Right atrium auricular region (tissue), 2 donors: Measurements from ENCODE around the gene PLA2G6. TPM values are rescaled to one million over a fixed set of nuclear protein-coding genes. Genes with fewer than 3 reads are reported as not detected.

ENCODE experiments used
- DNase-seq: peaks from one replicate; pipeline ENCODE4 v3.0.0-alpha.2; 2019; ENCODE audit warnings: low spot score
- H3K27ac ChIP-seq, 2 donors: fragments of 200-600 bp; sonication (generic); 1 replicate in 1 of 2; 2 replicates in 1 of 2; pipeline ENCODE4 v1.5.1; 2016 to 2019
- H3K27me3 ChIP-seq, 2 donors: fragments of 200-600 bp; sonication (generic); one replicate each; pipeline versions ENCODE4 v1.5.1 to v1.6.0; 2017 to 2019
- H3K36me3 ChIP-seq: fragments of 200-600 bp; sonication (generic); one replicate; pipeline ENCODE4 v1.5.1; 2016
- H3K4me1 ChIP-seq, 2 donors: fragments of 200-600 bp; sonication (generic); one replicate each; pipeline versions ENCODE4 v1.5.1 to v1.6.0; 2017 to 2019
- H3K4me3 ChIP-seq, 2 donors: fragments of 200-600 bp; sonication (generic); 1 replicate in 1 of 2; 2 replicates in 1 of 2; pipeline ENCODE4 v1.5.1; 2017 to 2019; ENCODE audit warnings: mild to moderate bottlenecking in 1 of 2, moderate library complexity in 1 of 2
- H3K9me3 ChIP-seq, 2 donors: fragments of 200-600 bp; sonication (generic); one replicate each; pipeline ENCODE4 v1.5.1; 2019
- total RNA-seq, 2 donors: library from RNA; depleted of rRNA; stranded (reverse); fragments of >200 nt; gene quantifications; one replicate each; pipeline ENCODE4 v1.1.0, GENCODE V29; 2016
- TF ChIP-seq, protein P1 (sequence below), 2 donors: fragments of 200-600 bp; sonication (generic); IDR thresholded peaks; one replicate each; pipeline ENCODE4 v1.5.1; 2019; ENCODE audit warnings: antibody characterized with exemption in 2 of 2

Gene PLA2G6
- total RNA-seq, 2 donors from 2014 or later: 9.0 to 15.6 TPM

DNA sequence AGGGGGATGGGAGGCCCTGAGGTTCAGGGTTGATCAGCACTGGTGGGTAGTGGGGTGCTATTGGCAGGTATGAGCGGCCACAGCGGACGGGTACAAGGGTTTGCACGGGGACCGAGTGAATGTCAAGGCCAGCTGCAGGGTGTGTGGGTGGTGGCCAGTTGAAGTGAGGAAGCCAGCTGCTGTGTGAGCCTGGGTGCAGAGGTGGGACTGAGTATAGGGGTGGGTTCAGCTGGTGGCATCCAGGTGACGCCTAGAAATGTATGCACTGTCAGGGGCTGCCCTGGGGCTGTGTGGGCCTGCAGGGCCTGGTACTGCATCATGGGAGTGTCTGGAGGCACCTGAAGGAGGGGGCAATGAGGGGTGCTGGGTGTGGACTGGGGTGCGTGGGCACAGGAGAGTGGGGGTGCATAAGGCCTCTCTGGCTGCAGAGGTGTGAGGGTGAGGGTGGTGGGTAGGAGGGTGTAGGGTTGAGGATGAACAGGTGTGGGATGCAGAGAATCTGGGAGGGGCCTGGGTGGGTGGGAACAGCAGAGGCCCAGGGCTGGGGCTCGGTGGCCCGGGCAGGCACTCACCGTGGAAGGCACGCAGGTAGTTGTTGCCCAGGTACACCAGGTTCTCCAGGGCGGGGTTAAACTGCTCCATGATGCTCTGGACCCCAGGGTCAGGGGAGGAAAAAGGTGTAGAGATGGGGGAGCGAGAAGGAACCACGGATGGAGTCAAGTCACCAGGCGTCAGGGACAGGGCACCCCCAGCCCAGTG is 72.9 kb downstream of the PLA2G6 start:
- Histone ChIP-seq H3K4me1 (peaks cover 0 to 7% of the 10 kb centered on the region in 2 donors), H3K9me3 (no peaks in the 10 kb centered on the region), H3K4me3 (no peak overlapping the region), H3K27me3 (no peaks in the 10 kb centered on the region), H3K36me3 (no peaks in the 10 kb centered on the region), H3K27ac (no peak overlapping the region)
- TF ChIP-seq, protein P1, sequence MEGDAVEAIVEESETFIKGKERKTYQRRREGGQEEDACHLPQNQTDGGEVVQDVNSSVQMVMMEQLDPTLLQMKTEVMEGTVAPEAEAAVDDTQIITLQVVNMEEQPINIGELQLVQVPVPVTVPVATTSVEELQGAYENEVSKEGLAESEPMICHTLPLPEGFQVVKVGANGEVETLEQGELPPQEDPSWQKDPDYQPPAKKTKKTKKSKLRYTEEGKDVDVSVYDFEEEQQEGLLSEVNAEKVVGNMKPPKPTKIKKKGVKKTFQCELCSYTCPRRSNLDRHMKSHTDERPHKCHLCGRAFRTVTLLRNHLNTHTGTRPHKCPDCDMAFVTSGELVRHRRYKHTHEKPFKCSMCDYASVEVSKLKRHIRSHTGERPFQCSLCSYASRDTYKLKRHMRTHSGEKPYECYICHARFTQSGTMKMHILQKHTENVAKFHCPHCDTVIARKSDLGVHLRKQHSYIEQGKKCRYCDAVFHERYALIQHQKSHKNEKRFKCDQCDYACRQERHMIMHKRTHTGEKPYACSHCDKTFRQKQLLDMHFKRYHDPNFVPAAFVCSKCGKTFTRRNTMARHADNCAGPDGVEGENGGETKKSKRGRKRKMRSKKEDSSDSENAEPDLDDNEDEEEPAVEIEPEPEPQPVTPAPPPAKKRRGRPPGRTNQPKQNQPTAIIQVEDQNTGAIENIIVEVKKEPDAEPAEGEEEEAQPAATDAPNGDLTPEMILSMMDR (IDR thresholded peaks at IDR 0.05): no peak
- no peak for DNase-seq

DNA sequence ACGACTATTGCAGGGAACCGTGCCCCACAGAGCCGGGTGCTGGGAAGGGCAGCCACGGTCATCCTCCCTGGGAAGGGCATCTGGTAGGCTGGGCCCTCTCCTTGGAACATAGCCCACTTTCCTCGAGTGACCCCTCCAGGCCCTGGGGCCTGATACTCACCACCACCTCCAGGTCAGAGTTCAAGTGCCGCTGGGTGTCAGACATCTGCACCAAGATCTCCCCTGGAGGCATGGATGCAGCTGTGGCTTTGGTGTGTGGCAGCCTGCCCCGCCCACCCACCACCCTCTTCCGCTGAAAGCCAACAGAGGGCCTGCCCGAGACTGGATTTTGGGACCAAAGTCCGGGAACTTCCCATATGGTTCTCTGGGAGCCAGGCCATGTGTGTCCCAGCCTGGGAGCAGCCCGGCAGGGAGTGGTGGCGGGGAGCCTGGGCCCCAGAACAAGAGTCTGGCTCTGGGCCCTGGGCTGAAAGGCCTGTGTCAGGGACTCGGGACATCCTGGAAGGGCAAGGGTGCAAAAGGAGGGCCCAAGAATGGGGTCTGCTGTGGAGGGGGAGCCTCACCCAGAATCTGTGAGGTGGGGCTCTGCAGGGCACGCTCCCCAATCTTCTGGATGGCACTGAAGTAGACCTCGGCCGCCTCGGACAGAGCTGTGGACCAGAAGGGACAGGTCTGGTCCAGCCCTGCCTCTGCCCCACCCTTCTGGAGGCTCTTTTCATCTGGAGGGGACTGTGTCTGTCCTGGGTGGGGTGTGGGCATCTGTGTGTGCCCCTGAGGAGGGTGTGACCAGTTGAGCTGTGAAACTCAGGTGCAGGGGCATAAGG is 73.7 kb downstream of the PLA2G6 start:
- Histone ChIP-seq H3K27me3 (no peaks in the 10 kb centered on the region), H3K4me1 (peaks cover 0 to 7% of the 10 kb centered on the region in 2 donors), H3K27ac (no peak overlapping the region), H3K36me3 (no peaks in the 10 kb centered on the region), H3K9me3 (no peaks in the 10 kb centered on the region), H3K4me3 (no peak overlapping the region)
- TF ChIP-seq, protein P1 (IDR thresholded peaks at IDR 0.05): no peak
- DNase-seq: no peak

DNA sequence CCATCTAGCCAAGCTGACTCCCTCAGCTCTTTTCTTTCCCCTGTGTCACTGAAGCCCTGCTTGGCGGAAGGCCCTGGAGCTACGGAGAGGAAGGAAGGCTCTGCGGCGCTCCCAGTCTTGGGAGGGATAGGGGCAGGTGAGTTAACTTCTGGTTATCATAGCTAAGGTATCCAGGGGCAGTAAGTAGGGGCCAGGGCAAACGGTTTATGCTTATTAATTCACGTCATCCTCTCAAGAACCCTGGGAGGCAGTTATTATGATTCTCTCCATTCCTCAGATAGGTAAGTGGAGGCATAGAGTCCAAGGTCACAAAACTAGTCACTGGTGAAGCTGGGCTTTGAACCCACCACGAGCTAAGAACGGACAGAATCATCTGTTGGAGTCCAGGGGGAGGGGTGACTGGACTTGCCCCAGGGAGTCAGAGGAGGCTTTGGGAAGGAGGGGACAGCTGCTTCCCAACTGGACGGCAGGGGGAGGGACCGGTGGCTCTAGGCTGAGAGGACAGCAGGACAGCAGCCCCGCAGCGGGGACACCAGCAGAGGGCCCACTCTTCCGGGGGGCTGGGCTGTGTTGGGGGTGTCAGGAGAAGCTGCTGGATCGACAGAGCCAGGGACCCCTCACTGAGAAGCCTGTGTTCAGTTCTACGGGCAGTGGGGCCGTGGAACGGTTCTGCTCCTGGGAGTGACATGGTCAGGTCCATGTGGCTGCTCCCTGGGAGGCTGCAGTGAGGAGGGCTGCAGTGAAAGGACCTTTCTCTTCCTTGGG is 74.6 kb downstream of the PLA2G6 start:
- Histone ChIP-seq H3K9me3 (no peaks in the 10 kb centered on the region), H3K27me3 (no peaks in the 10 kb centered on the region), H3K36me3 (no peaks in the 10 kb centered on the region), H3K27ac (no peak overlapping the region), H3K4me3 (no peak overlapping the region), H3K4me1 (peaks cover 0 to 7% of the 10 kb centered on the region in 2 donors)
- TF ChIP-seq, protein P1 (IDR thresholded peaks at IDR 0.05): no peak
- no peak for DNase-seq

DNA sequence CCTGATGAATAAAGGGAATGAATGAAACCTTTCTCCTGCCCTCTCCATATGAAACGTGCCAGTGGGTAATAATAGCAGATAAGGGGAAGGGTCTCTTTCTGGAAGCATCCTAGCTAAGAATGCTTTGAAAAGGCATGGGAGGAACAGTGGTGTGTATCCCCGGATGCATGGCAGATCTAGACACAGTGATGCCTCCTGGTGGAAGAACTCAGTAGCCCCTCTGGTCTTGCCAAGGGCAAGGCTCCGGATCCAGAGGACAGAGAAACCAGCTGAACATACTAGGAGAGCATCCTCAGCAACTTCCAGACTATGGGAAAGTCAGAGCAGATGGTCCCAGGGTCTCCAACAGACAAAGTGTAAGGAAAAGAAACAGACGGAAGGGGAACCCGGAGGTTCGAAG is 77.5 kb downstream of the PLA2G6 start:
- Histone ChIP-seq H3K9me3 (no peaks in the 10 kb centered on the region), H3K4me3 (no peak overlapping the region), H3K36me3 (no peaks in the 10 kb centered on the region), H3K27me3 (no peaks in the 10 kb centered on the region), H3K4me1 (peaks cover 0 to 7% of the 10 kb centered on the region in 2 donors), H3K27ac (no peak overlapping the region)
- DNase-seq: no peak
- TF ChIP-seq, protein P1 (IDR thresholded peaks at IDR 0.05): peak in 1 of 2 donors; percentile 37

DNA sequence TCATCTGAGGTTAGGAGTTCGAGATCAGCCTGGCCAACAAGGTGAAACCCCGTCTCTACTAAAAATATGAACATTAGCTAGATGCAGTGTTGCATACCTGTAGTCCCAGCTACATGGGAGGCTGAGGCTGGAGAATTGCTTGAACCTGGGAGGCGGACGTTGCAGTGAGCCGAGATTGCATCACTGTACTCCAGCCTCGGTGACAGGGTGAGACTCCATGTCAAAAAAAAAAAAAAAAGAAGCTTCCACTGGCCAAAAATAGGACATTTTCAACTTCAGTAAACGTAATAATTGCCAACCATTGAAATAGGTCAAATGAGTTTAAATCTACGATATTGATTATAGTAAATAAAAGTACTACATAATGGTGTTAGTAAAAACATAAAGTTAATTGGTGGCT is 78.0 kb downstream of the PLA2G6 start:
- Histone ChIP-seq H3K36me3 (no peaks in the 10 kb centered on the region), H3K27me3 (no peaks in the 10 kb centered on the region), H3K9me3 (no peaks in the 10 kb centered on the region), H3K4me3 (no peak overlapping the region), H3K4me1 (peaks cover 0 to 10% of the 10 kb centered on the region in 2 donors), H3K27ac (no peak overlapping the region)
- no peak for DNase-seq
- TF ChIP-seq, protein P1 (IDR thresholded peaks at IDR 0.05): no peak
